ENCODE measurements around the gene SLC22A1.

DNA sequence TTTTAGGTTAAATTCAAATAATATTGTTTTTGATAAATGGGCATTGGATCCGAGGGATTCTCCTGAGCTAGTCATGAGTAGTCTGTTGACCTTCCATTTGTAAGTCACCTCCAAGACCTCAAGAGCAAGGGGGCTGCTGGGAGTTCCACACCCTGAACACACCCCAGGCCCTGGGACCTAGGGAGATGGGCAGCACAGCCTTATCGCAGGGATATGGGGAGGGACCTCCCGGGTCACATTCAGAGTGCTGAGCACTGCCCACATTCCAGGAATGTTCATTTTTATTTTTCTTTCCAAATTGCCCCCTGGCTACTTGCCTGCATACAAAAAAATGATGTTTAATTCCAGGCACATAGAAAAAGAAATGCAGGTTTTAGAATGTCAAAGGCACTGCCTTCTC is 81.5 kb downstream of the SLC22A1 start:
- TF ChIP-seq, protein P1, sequence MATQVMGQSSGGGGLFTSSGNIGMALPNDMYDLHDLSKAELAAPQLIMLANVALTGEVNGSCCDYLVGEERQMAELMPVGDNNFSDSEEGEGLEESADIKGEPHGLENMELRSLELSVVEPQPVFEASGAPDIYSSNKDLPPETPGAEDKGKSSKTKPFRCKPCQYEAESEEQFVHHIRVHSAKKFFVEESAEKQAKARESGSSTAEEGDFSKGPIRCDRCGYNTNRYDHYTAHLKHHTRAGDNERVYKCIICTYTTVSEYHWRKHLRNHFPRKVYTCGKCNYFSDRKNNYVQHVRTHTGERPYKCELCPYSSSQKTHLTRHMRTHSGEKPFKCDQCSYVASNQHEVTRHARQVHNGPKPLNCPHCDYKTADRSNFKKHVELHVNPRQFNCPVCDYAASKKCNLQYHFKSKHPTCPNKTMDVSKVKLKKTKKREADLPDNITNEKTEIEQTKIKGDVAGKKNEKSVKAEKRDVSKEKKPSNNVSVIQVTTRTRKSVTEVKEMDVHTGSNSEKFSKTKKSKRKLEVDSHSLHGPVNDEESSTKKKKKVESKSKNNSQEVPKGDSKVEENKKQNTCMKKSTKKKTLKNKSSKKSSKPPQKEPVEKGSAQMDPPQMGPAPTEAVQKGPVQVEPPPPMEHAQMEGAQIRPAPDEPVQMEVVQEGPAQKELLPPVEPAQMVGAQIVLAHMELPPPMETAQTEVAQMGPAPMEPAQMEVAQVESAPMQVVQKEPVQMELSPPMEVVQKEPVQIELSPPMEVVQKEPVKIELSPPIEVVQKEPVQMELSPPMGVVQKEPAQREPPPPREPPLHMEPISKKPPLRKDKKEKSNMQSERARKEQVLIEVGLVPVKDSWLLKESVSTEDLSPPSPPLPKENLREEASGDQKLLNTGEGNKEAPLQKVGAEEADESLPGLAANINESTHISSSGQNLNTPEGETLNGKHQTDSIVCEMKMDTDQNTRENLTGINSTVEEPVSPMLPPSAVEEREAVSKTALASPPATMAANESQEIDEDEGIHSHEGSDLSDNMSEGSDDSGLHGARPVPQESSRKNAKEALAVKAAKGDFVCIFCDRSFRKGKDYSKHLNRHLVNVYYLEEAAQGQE (IDR thresholded peaks at IDR 0.05; ENCODE audit: insufficient read depth in 1 of 2, low read depth in 2 of 2, low read length in 2 of 2) = no peak
- TF ChIP-seq TAF1 (IDR thresholded peaks at IDR 0.05; ENCODE audit: borderline replicate concordance, insufficient read depth, low read length) (no peak), POLR2AphosphoS5 (IDR thresholded peaks at IDR 0.05; ENCODE audit: low read depth, low read length) (no peak), SIN3A (IDR thresholded peaks at IDR 0.05; ENCODE audit: borderline replicate concordance, insufficient read depth, low read length) (no peak), FOXP2 (optimal IDR thresholded peaks at IDR 0.05; ENCODE audit: borderline replicate concordance, extremely low read depth, extremely low read length, insufficient read depth) (no peak)
